Activated CD8-positive, alpha-beta T cell treated with anti-CD3 and anti-CD28 coated beads for 36 hours (primary cell): ENCODE results near the gene HEPACAM. TPM values are rescaled to one million over a fixed set of nuclear protein-coding genes. Genes with fewer than 3 reads are reported as not detected.

ENCODE experiments used
- ATAC-seq: fragments of 200-7000 bp; cut with Tn5 transposase; one replicate; pipeline ENCODE4 v1.10.0; 2021; ENCODE audit warnings: mild to moderate bottlenecking, moderate library complexity
- CTCF ChIA-PET: fragments of 350-600 bp; sonication (Branson Sonifier 250); formaldehyde crosslinking; loops from one replicate; lab custom pipeline; 2021; ENCODE audit warnings: antibody characterized with exemption; lab: Charles Lee
- POLR2A ChIA-PET: fragments of 350-600 bp; sonication (Branson Sonifier 250); formaldehyde crosslinking; loops from one replicate; lab custom pipeline; 2021; ENCODE audit warnings: antibody characterized with exemption; lab: Charles Lee
- DNase-seq: peaks from one replicate; pipeline ENCODE4 v3.0.0-alpha.2; 2020
- H3K27ac Mint-ChIP-seq: one replicate; pipeline ENCODE4 v1.8.0; 2021; ENCODE audit warnings: mild to moderate bottlenecking, mixed read lengths
- H3K27me3 Mint-ChIP-seq: one replicate; pipeline ENCODE4 v1.8.0; 2021; ENCODE audit warnings: mixed read lengths
- H3K36me3 Mint-ChIP-seq: one replicate; pipeline ENCODE4 v1.8.0; 2021; ENCODE audit warnings: low read depth, mixed read lengths
- H3K4me1 Mint-ChIP-seq: one replicate; pipeline ENCODE4 v1.8.0; 2021; ENCODE audit warnings: low read depth, mixed read lengths
- H3K4me3 Mint-ChIP-seq: one replicate; pipeline ENCODE4 v1.8.0; 2021; ENCODE audit warnings: mild to moderate bottlenecking, moderate library complexity, mixed read lengths
- H3K9me3 Mint-ChIP-seq: one replicate; pipeline ENCODE4 v1.8.0; 2021; ENCODE audit warnings: mixed read lengths
- intact Hi-C: fragments of 100-400 bp; cut with micrococcal nuclease; formaldehyde crosslinking; loops from one replicate; pipeline ENCODE4 v1.10.0; 2022
- total RNA-seq, 2 experiments: library from RNA; stranded (reverse); gene quantifications; one replicate each; pipeline ENCODE4 v1.2.3, GENCODE V29; 2021
- TF ChIP-seq, protein P1 (sequence below): fragments of 200-600 bp; IDR thresholded peaks from one replicate; pipeline ENCODE4 v1.8.0; 2022; ENCODE audit warnings: antibody characterized with exemption, mild to moderate bottlenecking

The HEPACAM gene
- total RNA-seq, 2 experiments from 2014 or later: 0.11 TPM; not detected in 1

DNA sequence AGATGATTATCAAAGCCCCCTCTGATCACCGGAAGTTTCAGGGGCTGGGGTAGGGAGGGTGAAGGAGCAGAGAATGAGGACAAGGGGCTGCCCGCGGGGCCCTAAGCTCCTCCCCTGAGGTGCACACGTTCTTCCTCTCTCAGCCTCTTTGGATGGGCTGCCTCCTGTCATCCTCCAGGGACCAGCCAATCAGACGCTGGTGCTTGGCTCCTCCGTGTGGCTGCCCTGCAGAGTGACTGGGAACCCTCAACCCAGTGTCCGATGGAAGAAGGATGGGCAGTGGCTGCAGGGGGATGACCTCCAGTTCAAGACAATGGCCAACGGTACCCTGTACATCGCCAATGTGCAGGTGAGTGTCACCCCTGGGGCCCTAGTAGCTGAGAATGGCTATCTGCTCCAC is 63.1 kb downstream of the HEPACAM start:
- H3K9me3 Mint-ChIP-seq: no peaks in the 10 kb centered on the region
- no peaks in the 10 kb centered on the region for H3K36me3 Mint-ChIP-seq
- CTCF ChIA-PET: interaction anchor here (0.7 to 1.0 kb wide), 2 partner anchors 36 to 79 kb away, joined by 3 read pairs; no protein-coding TSS in a partner anchor
- H3K27ac Mint-ChIP-seq: no peak overlapping the region
- intact Hi-C loops: no loop called here
- POLR2A ChIA-PET: no interaction called here
- H3K27me3 Mint-ChIP-seq: peaks cover 56% of the 10 kb centered on the region
- H3K4me1 Mint-ChIP-seq: peaks cover 25% of the 10 kb centered on the region
- no peak for DNase-seq
- ATAC-seq: no peak
- H3K4me3 Mint-ChIP-seq: no peak overlapping the region
- TF ChIP-seq, protein P1, sequence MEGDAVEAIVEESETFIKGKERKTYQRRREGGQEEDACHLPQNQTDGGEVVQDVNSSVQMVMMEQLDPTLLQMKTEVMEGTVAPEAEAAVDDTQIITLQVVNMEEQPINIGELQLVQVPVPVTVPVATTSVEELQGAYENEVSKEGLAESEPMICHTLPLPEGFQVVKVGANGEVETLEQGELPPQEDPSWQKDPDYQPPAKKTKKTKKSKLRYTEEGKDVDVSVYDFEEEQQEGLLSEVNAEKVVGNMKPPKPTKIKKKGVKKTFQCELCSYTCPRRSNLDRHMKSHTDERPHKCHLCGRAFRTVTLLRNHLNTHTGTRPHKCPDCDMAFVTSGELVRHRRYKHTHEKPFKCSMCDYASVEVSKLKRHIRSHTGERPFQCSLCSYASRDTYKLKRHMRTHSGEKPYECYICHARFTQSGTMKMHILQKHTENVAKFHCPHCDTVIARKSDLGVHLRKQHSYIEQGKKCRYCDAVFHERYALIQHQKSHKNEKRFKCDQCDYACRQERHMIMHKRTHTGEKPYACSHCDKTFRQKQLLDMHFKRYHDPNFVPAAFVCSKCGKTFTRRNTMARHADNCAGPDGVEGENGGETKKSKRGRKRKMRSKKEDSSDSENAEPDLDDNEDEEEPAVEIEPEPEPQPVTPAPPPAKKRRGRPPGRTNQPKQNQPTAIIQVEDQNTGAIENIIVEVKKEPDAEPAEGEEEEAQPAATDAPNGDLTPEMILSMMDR: no peak

DNA sequence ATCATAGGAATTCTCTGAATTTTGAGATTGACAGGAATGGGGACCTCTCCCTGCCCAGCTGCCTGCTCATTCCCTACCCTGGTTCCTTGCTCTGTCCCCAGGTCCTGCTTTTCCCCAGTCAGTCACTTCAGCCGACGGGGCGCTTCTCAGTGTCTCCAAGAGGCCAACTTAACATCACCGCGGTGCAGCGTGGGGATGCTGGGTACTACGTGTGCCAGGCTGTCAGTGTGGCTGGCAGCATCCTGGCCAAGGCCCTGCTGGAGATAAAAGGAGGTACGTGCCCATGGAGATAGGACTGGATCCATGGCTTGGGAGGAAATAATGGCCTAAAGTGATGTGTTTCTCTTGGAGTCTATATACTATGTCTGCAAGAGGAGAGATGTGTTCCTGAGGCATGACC is 63.6 kb downstream of the HEPACAM start:
- intact Hi-C loops: no loop called here
- no peaks in the 10 kb centered on the region for H3K36me3 Mint-ChIP-seq
- no peak overlapping the region for H3K4me3 Mint-ChIP-seq
- no peak for DNase-seq
- ATAC-seq: no peak
- ChIA-PET CTCF (interaction anchor here (0.7 to 1.2 kb wide), 2 partner anchors 35 to 228 kb away, joined by 3 to 4 read pairs; no protein-coding TSS in a partner anchor), POLR2A (no interaction called here)
- H3K9me3 Mint-ChIP-seq: no peaks in the 10 kb centered on the region
- peaks cover 61% of the 10 kb centered on the region for H3K27me3 Mint-ChIP-seq
- H3K27ac Mint-ChIP-seq: no peak overlapping the region
- peaks cover 22% of the 10 kb centered on the region for H3K4me1 Mint-ChIP-seq
- TF ChIP-seq, protein P1: no peak

DNA sequence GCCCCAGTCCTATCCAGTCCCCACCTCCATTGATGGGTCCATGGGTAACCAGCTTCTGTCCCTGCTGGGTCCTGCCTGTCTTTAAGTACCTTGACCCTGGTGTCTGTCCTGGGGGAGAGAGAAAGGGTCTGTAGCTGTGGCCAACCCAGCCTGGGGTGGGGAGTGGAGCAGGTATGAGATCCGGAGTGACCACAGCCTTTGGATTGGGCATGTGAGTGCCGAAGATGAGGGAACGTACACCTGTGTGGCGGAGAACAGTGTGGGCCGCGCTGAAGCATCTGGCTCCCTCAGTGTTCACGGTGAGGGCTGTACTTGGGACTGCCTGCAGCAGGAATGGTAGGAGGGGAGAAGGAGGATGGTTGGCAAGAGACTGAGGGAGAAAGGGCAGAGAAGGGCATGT is 65.4 kb downstream of the HEPACAM start:
- Mint-ChIP-seq H3K36me3 (no peaks in the 10 kb centered on the region), H3K27me3 (peaks cover 73% of the 10 kb centered on the region), H3K27ac (no peak overlapping the region), H3K4me1 (peaks cover 24% of the 10 kb centered on the region), H3K4me3 (no peak overlapping the region), H3K9me3 (no peaks in the 10 kb centered on the region)
- DNase-seq (no peak), ATAC-seq (no peak)
- ChIA-PET POLR2A (interaction anchor here (1.3 kb wide), 1 partner anchor 25 kb away, joined by 3 read pairs; no protein-coding TSS in a partner anchor), CTCF (no interaction called here)
- intact Hi-C loops: no loop called here
- TF ChIP-seq, protein P1: no peak

DNA sequence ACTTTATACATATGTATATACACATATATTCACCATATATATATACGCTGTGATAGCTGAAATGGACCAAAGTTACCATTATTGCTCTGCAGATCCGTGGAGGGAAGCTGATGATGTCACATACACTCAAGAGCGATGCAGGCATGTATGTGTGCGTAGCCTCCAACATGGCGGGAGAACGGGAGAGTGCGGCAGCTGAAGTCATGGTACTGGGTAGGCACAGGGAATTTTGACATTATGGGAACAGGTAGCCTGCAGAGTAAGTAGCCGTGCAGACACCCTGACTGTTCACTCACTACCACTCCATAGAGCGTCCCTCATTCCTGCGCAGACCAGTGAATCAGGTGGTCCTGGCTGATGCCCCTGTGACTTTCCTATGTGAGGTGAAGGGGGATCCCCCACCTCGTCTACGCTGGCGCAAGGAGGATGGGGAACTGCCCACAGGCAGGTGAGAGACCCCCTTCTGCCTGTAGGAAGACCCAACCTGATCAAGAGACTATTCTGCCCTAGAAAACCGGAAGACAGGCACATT is 65.9 kb downstream of the HEPACAM start:
- intact Hi-C loops: no loop called here
- CTCF ChIA-PET: no interaction called here
- no peaks in the 10 kb centered on the region for H3K9me3 Mint-ChIP-seq
- no peak for DNase-seq
- POLR2A ChIA-PET: no interaction called here
- H3K27me3 Mint-ChIP-seq: peaks cover 76% of the 10 kb centered on the region
- H3K4me1 Mint-ChIP-seq: peaks cover 26% of the 10 kb centered on the region
- no peak overlapping the region for H3K27ac Mint-ChIP-seq
- TF ChIP-seq, protein P1: no peak
- H3K36me3 Mint-ChIP-seq: no peaks in the 10 kb centered on the region
- ATAC-seq: no peak
- H3K4me3 Mint-ChIP-seq: no peak overlapping the region

DNA sequence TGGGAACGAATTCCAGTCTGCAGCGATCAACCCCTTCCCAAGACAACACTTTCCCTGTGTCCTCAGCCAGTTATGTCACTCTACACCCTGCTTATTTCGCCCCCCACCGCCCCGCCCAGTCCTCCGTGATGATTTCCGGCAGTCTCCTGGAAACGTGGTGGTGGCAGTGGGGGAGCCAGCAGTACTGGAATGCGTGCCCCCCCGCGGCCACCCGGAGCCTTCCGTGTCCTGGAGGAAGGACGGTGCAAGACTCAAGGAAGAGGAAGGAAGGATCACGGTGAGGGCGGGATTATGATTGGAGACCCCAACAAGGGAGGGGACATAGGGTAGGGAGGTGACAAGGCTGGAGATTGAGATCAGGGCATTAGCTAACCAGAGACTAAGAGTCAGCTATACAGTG is 66.5 kb downstream of the HEPACAM start:
- Mint-ChIP-seq H3K4me1 (peaks cover 28% of the 10 kb centered on the region), H3K4me3 (no peak overlapping the region), H3K27me3 (peaks cover 77% of the 10 kb centered on the region), H3K27ac (no peak overlapping the region), H3K9me3 (no peaks in the 10 kb centered on the region), H3K36me3 (no peaks in the 10 kb centered on the region)
- ATAC-seq: no peak
- TF ChIP-seq, protein P1: no peak
- no peak for DNase-seq
- ChIA-PET POLR2A (interaction anchor here (0.6 kb wide), 1 partner anchor 246 kb away, joined by 3 read pairs; the partner anchor contains the start of gene TBRG1), CTCF (no interaction called here)
- intact Hi-C loops: no loop called here

Other genes with a start within 250 kb of the HEPACAM start
- 1 to 10 TPM; 5.7 to 6.4 TPM for gene NRGN, start 196.1 kb downstream of the HEPACAM start, total RNA-seq
- under 1 TPM in 1 of 2 experiments, not detected in 1; 0.32 TPM for gene VSIG2, start 183.8 kb downstream of the HEPACAM start, total RNA-seq
- under 1 TPM; 0.60 to 0.65 TPM for gene ESAM, start 173.8 kb downstream of the HEPACAM start, total RNA-seq
- gene MSANTD2, start 135.6 kb downstream of the HEPACAM start, total RNA-seq: 1 to 10 TPM; 5.8 to 7.3 TPM
- 10 to 100 TPM; 17.6 to 18.4 TPM for gene ROBO3, start 70.6 kb downstream of the HEPACAM start, total RNA-seq
- gene ROBO4, start 38.2 kb downstream of the HEPACAM start, total RNA-seq: not detected
- gene HEPN1, start 16.8 kb downstream of the HEPACAM start, total RNA-seq: not detected
- gene CCDC15, start 18.2 kb upstream of the HEPACAM start, total RNA-seq: 1 to 10 TPM; 4.2 to 4.8 TPM
- gene SLC37A2, start 127.3 kb upstream of the HEPACAM start, total RNA-seq: under 1 TPM; 0.70 to 0.74 TPM
- 10 to 100 TPM; 12.7 to 13.3 TPM for gene TMEM218, start 175.6 kb upstream of the HEPACAM start, total RNA-seq
- gene PKNOX2, start 228.7 kb upstream of the HEPACAM start, total RNA-seq: not detected